SW480 (cell line): Measurements from ENCODE around the gene IL1RL2.

Source experiments
- DNase-seq: peaks from one replicate; pipeline ENCODE4 v3.0.0-alpha.2; 2016; ENCODE audit warnings: low spot score

The IL1RL2 gene

DNA sequence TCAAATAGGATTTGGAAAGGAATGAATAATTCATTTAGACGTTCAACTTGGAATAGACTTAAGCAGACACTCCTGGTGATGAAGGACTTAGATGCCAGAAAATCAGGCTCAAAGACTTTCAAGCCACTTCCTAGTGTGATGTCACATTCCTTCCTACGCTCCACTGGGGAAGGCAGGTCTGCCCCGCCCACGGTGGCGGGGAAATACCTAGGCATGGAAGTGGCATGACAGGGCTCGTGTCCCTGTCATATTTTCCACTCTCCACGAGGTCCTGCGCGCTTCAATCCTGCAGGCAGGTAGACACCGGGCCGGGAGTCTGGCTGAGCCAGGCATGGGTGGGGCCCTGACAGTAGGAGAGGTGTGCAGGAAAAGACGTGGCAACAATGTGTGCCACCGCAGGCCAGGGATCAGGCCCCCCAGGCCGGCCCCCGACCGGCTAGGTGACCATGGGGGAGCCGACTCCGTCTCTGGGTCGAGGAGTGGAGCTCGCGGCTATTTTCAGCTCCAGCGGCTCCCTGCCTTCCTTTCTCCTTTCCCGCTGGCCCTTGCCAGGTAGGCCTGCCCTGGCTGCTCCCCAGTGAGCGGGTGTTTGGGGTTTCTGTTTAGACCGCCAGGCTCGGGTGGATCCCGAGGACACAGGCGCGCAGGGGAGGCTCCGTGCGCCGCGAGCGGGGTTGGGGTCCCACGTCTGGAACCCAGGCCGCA lies at the start of gene IL1RL2:
TSS of gene IL1RL2 (plus strand) at position 233 of the 705 bp plus-strand sequence. CDS start 845 bp downstream, outside the sequence.
- peak; percentile 15 for DNase-seq

DNA sequence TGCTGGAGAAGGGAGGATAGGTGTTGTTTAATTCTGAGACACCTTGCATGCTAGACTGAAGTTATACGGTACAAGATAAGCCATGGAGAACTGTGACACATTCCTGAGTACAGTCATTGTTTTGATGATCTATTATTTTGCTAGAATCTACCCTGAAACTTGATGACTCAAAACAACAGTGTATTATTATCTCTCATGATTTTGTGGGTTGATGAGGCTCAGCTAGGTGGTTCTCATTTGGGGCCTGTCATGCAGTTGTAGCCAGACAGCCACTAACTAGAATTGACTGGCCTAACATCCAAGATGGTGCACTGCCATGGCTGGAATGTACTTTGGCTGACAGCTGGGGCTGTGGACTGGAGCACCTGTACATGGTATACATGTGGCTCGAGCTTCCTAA lies 49.7 kb upstream of the IL1RL2 start:
- no peak for DNase-seq

DNA sequence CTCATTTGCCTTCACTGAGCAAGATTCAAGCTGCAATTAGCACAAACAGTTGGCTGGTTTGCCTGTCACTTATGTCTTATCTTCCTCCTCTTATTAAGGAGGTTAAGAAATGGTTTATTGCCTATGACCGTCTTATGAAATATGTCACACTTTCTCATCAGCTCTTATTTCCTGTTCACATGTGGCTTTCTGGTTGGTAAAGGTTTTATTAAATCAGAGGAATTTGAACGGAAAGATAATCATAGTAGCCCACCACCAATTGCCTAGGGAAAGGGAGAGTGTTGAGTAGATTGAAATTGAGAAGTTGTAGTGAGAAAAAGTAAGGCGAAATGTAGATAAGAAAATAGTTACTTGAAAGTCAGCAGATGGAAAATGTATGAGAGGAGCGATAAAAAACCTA lies 48.5 kb upstream of the IL1RL2 start:
- no peak for DNase-seq

DNA sequence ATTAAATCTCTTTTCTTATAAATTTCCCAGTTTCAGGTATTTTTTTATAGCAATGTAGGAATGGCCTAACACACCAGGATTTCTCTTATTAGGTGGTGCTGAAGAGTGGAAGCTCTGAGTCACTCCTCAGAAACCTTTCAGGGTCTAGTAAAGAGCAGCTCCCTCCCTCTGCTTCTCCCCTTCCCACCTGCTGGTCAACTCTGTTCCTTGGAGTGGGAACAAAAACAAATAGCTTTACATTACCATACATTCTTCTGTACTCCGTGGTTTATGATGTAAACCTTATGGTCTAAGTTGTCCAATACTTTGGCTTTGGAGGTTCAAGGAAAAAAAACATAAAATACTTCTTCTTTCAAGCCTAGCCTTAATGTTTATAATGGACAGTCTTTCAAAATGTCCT lies 47.0 kb upstream of the IL1RL2 start:
- DNase-seq: no peak

DNA sequence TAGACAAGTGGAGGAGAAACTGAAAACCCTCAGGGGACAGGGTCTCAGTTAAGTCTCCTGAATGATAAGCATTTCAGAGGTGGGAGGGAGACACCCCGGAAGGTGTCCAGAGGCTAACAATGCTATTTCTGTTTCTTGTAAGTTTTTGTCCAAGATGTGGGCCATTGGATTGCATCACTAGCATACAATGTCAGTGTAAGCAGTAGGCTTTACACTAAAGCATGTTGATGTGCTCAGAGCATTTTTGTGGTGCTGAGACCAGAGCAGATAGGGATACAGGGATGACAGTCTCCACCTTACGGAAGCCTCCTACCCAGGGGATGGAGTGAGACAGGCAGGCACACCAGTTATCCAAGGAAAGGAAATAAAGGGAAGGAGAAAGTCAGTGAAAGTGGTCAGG lies 46.4 kb upstream of the IL1RL2 start:
- no peak for DNase-seq

DNA sequence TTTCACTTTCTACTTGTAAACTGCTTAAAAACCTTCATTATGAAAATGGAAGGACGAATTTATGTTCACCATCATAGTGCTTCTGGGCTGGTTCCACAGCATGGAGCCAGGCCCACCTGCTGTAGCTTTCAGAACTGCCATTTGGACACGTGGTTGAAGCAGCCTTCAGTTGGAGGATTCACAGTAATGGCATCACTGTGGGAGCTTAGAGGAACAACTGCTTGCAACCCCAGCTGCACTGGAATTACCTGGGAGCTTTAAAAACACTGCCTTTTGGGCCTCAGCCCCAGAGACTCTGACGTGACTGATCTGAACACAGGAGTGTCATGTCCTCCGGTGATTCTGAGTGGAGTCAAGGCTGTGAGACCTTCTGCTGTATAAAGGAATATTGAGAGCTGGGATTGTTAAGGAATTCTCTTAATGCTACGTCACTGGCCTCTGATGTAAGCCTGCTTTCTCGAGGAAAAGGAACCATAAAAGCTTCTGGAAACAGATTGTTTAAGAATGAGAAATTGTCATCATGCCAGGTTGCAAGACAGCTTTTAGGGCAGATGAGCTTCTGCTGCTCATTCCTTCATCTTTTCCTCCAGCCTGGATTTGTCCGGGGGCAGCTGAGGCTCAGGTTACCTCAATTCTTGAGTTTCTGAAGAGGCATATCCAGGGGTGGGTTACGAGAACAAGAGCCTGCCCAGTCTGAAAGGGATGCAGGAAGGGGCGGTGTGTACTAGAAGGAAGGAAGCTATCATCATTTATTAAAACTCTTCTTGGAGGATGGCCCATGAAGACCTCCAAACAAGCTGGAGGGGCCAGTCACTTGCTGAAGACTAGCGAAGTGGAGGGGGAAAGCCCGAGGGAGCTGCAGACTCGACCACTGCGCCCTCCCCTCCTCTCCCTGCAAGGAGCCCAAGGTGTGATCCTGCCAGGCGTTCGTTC lies 45.5 kb upstream of the IL1RL2 start:
- DNase-seq: no peak

DNA sequence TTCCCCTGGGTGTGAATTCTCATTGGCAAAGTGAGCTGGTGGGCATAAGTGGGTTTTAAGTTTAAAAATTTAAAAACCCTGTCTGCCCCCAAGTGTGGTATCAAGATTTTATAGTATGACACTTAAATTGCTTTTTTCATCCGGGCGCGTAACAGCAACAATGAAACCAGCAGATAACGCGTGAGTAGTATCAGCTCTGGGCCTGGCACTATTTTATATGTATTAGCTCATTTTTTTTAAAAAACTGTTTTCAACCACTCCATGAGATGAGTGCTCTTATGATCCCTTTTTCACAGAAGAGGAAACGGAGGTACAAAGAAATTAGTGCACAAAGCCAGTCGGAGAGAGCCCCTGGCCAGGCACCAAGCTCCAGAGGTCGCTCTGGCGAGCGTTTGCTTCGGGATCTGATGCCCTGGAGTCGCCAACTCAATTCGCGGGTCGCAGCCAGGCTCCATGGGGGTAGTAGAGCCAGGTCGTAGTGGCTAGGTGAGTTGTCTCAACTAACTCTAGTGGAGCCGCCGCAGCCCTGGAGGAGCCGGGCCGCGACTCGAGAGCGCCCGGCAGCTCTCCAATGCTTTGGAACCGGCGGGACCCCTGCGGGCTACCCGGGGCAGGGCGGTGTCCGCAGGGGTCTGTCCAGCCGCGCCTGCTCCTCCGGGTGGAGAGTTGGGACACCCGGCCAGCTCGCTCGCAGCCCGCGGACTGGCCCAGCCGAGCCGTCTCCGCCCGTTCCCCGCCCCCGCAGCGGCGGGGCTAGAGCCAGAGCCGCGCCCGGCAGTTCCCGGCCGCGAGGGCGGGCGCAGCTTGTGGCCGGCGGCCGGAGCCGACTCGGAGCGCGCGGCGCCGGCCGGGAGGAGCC lies 44.6 kb upstream of the IL1RL2 start, which contains the start of gene IL1R1:
TSS of gene IL1R1 (plus strand) at position 777 of the 859 bp plus-strand sequence. CDS start 14,979 bp downstream, outside the sequence.
- peak; percentile 54 for DNase-seq

DNA sequence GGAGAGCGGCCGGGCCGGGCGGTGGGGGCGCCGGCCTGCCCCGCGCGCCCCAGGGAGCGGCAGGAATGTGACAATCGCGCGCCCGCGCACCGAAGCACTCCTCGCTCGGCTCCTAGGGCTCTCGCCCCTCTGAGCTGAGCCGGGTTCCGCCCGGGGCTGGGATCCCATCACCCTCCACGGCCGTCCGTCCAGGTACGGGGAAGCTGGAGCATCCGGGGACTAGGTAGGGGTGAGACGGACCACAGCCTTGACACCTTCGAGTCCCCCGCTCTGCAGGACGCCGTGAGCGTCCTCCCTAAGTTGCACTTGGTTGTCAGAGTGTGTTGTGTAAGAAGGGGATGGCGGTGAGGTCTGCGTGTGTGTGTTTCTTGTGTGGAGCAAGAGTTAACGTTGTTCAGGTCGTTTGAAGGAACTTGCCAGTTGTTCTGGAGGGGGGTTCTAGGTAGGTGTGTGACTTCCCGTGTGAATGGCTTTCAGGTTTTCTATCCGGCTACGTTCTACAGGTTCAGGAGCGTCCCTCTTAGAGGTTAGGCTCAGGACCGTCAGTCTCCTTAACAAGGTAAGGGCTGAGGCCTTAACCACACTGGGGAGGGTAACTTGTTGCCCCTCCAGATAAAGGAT lies 43.9 kb upstream of the IL1RL2 start:
- no peak for DNase-seq

DNA sequence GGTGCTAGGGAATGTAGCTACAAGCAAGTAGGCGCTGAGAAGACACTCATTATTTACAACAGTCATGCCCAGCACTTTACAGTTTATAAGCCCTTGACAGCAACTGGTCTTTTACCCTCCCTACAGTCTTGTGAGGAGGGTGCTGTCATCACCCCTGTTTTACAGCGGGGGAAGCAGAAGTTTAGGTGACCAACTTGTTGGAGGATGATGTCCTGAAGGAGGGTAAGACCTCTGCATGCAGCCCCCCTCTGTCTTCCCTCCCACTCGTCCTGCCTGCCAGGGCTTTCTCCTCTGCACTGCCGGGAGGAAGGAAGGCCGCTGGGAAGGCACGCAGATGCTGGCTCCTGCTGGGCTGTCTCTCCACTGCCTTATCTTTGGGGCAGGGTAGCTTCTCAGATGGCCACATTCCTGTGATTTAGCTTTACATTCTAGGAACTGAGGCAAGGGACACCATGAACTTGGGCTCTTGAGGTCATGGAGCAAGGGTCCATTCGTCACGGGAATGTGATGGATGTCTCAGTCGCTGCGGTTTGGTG lies 43.3 kb upstream of the IL1RL2 start:
- no peak for DNase-seq

DNA sequence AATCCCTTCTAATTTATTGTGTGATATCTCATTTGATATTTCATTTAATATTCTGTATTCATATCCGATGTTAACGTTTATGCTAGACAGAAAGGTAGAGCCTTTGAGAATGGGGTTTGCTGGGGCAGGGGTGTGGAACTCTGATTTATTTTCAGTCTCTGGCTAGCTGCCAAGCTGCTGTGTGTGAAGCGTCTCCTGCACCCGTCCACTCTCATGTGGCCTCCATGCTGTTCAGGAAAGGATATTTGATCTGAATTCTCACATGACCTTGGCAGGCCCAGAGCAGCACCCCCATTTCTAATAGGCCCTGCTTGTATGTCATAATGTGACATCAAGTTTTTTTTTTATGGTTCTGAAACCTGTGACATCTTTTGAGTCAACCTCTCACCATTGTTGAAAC lies 42.7 kb upstream of the IL1RL2 start:
- no peak for DNase-seq

DNA sequence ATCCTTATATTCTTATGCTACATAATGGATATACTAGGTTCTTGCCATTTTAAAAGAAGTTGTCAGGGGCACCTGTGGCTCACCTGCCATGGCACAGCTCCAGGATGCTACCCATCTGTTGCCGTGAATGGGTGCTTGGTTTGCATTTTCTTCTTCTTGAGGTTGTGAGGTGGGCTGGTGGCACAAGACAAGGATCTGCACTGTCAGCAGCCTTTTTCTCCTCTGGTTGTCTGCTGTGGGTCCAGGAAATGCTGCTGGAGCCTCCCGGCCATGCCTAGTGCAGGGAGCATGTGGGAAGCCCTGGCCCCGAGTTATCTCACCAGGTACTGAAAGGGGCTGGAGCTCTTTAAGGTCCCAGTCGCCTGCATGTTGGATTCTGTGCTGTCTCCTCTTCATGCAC lies 41.7 kb upstream of the IL1RL2 start:
- no peak for DNase-seq

DNA sequence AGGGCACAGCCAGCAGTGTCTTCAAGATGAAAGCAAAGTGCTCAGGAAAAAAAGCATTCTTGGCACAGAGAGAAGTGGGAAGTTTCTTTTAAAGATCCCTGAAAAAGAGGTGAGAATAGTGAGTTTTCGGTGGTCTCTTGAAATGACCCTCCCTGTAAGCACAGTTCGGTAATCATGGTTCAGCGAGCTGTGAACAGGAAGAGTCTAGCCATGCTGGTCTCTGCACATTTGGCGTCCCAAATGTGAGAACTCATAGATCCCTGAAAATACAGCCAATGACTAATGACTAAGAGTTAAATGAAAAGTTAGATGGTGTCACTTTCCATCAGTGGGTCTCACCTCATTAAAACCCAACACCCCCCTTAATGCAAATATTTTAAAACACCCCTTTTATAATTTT lies 40.9 kb upstream of the IL1RL2 start:
- no peak for DNase-seq

DNA sequence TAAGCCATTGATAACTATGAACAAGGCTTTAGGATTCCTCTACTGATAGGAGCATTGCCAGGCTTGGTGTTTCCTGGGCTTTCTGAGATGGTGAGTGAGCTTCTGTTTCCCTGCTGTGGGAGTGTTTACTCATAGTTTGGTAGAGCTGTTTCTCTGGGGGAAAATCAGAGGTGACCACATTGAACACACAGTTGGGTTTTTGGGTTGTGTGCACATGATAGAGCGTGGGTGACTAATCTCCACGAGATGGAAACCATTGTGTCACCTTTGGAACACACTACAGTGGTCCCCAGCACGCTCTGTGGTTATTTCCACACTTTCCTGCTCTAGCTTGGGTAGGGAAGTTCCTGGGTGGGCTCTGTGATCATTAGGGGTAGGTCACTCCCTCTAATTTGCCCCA lies 38.9 kb upstream of the IL1RL2 start:
- DNase-seq: no peak

DNA sequence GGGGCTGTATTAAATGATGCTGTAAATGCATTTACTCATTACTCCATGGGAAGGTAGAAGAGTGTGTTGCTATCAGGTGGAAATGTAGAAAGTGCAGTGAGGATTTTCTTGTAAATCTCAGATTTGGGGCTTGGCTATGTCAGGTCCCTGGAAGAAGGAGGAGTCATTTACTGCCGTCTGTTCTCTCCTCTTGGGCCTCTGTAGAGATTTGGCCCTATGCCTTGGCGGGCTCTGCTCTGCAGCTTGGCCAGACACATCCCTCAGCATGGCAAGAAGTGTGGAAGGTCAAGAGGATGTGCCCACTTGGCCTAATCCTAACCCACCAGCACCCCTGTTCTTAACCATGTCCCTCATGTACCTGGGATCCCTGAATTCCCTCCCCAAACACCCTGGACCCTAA lies 37.6 kb upstream of the IL1RL2 start:
- no peak for DNase-seq

DNA sequence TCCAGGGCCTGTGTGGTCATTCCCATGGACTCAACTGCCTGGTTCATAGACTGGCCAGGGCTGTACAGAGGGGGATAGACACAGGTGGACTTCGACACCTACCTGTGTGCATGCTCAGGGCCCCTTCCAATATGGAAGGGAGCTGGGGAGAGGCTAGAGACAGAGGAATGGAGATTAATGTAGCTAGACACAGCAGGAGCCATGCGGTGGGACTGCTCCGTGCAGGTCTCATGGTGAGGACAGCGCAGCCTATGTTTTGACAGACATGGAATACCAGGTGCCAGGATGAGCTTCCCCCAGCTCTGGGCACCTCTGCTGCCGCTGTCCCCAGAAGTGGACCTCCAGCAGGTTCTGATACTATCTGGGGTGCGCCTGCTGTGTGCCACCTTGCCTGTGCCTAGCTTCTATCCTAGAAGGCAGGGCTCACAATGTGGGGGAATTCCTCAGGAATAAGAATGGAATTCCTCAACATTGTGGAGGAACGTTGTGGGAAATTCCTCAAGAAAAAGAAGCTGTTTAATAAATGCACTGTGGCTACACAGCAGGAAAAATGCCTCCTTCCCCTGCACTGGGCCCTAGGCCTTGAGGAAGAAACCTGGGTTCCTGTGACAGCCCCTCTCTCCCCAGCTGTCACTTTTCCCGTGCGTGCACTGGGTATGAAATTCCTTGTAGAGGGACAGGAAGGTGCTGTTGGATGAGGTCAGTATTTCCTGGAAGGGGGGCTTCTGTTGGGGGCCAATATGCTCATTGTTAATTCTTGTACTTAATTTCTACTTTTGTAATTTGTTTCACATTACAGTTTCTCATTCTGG lies 37.0 kb upstream of the IL1RL2 start:
- no peak for DNase-seq

DNA sequence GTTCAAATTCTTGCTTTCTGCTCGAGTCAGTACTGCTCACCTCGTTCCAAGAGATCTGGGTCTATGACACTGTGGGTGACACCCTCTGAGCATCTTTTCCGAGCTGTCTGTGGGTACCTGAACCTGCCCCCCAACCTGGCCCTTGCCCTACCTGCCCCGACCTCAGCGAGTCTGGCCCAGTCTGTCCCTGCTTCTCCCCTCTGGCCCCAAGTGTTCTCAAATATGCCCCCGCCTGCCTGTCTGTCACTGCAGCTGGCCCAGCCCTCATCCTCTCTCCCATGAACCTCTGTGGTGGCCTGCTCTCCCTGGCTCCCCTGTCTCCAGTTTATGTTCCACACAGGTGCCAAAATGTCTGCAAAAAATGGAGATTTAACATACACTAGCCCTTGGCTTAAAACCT lies 32.5 kb upstream of the IL1RL2 start:
- DNase-seq: no peak

DNA sequence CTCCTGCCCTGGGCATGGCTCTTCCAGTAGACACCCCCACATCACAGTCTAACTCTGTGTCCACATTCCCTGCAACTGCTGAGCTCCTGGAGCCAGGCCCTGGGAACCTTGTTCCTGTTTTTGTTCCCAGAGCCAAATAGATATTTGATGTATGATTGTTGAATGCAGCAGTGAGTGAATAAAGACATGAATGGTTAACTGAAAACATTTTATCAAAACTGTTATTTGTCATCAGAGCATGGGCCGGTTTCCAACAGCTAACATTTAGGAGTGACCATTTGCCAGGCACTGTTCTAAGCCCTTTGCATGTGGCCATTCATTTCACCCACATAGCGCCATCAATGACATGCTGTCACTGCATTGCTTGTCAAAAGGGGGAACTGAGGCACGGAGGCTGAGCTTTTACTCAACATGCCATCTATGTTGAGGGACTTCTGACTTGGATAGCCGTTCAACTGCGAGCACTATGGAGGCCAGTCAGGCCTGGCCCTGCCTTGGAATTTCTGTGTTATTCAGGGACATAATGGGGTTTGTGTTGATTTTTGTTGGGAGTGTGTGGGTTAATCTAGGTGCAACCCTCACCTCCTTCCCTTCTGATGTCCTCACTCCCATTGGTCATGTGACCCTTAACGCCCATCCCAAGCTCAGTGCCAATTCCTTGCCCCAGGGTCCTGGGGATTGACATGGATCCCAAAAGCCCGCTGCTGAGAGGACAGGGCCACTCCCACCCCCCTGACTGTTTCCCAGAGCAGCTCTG lies 31.7 kb upstream of the IL1RL2 start:
- DNase-seq: no peak

DNA sequence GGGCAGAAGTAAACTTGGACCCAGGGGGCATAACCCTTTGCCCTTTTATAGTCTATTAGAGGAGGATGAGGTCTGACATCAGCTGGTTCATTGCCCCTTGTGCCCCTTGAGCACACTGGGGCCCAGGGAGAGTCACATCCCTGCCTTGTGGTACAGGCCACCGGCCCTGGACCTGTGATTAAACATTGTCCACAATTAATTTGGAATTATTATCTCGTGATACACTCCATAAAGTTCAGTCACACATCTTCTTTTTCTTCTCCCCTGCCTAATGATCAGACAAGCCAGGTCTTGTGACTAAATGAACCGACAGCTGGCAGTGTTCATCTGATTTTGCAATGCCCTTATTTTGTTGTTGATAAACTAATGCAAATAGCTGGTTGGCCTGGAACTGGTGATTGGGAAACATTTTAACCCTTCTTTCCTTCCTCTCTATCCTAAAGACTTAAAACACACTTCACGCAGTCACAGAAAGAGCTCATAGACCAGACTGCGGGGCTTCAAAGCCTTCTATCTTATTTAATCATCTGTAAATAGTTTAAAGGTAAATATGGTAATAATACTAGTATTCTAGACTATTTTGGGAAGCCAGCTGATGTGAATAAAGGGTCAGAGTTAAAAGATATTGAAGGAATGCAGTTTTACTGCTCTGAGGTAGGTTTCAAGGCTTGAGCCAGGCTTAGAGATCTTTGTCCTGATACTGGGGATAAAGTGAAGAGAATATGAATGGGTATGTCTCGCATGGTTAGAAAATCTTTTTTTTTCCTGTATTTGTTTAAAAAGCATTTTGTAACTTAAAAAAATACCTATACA lies 30.9 kb upstream of the IL1RL2 start:
- no peak for DNase-seq
